Endothelial cell of umbilical vein (primary cell): ENCODE data around the gene HGFAC. TPM values are rescaled to one million over a fixed set of nuclear protein-coding genes. Genes with fewer than 3 reads are reported as not detected.

Source experiments
- BruUV-seq: library from RNA; stranded (reverse); fragments of 400-500 nt; replicated peaks from 2 replicates; lab custom pipeline; 2021; lab: Mats Ljungman, UMichigan
- CTCF ChIA-PET: fragments of 300-600, 350-600 bp; sonication (Branson Sonifier 250); formaldehyde crosslinking; loops from one replicate; lab custom pipeline; 2021; ENCODE audit warnings: antibody characterized with exemption, inconsistent platforms; lab: Charles Lee
- POLR2A ChIA-PET: fragments of 300-600, 350-600 bp; sonication (Branson Sonifier 250); formaldehyde crosslinking; loops from one replicate; lab custom pipeline; 2021; ENCODE audit warnings: antibody characterized with exemption, inconsistent platforms; lab: Charles Lee
- DNase-seq: peaks from one replicate; pipeline ENCODE4 v3.0.0-alpha.2; 2011; ENCODE audit warnings: low read depth, low spot score
- FAIRE-seq: peaks from 2 replicates; lab custom pipeline; 2011; peaks lifted over from hg19 to GRCh38; lab: Jason Lieb, UNC
- H2AFZ ChIP-seq: 2 replicates; pipeline ENCODE4 v1.6.0; 2012; ENCODE audit warnings: low read depth, low read length, control low read depth, inconsistent platforms
- H3K27ac ChIP-seq: 2 replicates; pipeline ENCODE4 v1.5.1; 2011; ENCODE audit warnings: low read depth, mild to moderate bottlenecking, control low read depth, low read length, moderate library complexity; ENCODE audit not compliant: insufficient read depth
- H3K27me3 ChIP-seq, 2 experiments: 2 replicates each; pipeline versions ENCODE4 v1.6.0 to v1.6.1; 2011; ENCODE audit warnings: low read length in 2 of 2, mixed read lengths in 1 of 2; ENCODE audit not compliant: control insufficient read depth in 2 of 2, insufficient read depth in 2 of 2
- H3K36me3 ChIP-seq, 2 experiments: 2 replicates in 1 of 2; 3 replicates in 1 of 2; pipeline ENCODE4 v1.5.1; 2011; ENCODE audit warnings: low read length in 2 of 2, mild to moderate bottlenecking in 1 of 2, moderate library complexity in 1 of 2; ENCODE audit not compliant: control insufficient read depth in 2 of 2, insufficient read depth in 2 of 2; ENCODE audit errors: extremely low read depth in 1 of 2
- H3K4me1 ChIP-seq: 3 replicates; pipeline ENCODE4 v1.5.1; 2011; ENCODE audit warnings: mild to moderate bottlenecking, low read length; ENCODE audit not compliant: control insufficient read depth, insufficient read depth; ENCODE audit errors: extremely low read depth
- H3K4me2 ChIP-seq: 2 replicates; pipeline ENCODE4 v1.6.1; 2011; ENCODE audit warnings: low read length, control low read depth, mixed read lengths; ENCODE audit not compliant: insufficient read depth
- H3K4me3 ChIP-seq, 3 experiments: fragments of 200-600 bp in 1 of 3; sonication (generic), shearing (Covaris generic) in 1 of 3; replicated peaks in 1 of 3; 2 replicates each; pipeline ENCODE4 v1.5.1; 2011 to 2016; ENCODE audit warnings: control low read depth in 3 of 3, low read length in 3 of 3, mild to moderate bottlenecking in 2 of 3, inconsistent platforms in 1 of 3, low read depth in 1 of 3, moderate library complexity in 1 of 3; ENCODE audit not compliant: insufficient read depth in 1 of 3
- H3K79me2 ChIP-seq: 2 replicates; pipeline ENCODE4 v1.6.0; 2012; ENCODE audit warnings: low read length, inconsistent platforms; ENCODE audit not compliant: control insufficient read depth, insufficient read depth
- H3K9ac ChIP-seq: replicated peaks from 2 replicates; pipeline ENCODE3; 2011; ENCODE audit warnings: low read length, control low read depth; ENCODE audit not compliant: insufficient read depth; ENCODE audit errors: extremely low read depth
- H3K9me1 ChIP-seq: replicated peaks from 3 replicates; pipeline ENCODE4 v1.6.0; 2011; ENCODE audit warnings: mild to moderate bottlenecking, low read length; ENCODE audit not compliant: control insufficient read depth, insufficient read depth; ENCODE audit errors: extremely low read depth
- H3K9me3 ChIP-seq: replicated peaks from 2 replicates; pipeline ENCODE4 v1.5.1; 2012; ENCODE audit warnings: low read length, inconsistent platforms; ENCODE audit not compliant: control insufficient read depth, insufficient read depth
- H4K20me1 ChIP-seq: replicated peaks from 2 replicates; pipeline ENCODE3; 2011; ENCODE audit warnings: mild to moderate bottlenecking, low read length; ENCODE audit not compliant: control insufficient read depth, insufficient read depth; ENCODE audit errors: extremely low read depth
- EZH2 ChIP-seq: IDR thresholded peaks from 2 replicates; pipeline ENCODE4 v1.6.1; 2012; ENCODE audit warnings: borderline replicate concordance, low read depth, mild to moderate bottlenecking, moderate library complexity, low read length, inconsistent platforms; ENCODE audit not compliant: severe bottlenecking
- FOS ChIP-seq: IDR thresholded peaks from 2 replicates; pipeline ENCODE4 v1.6.1; 2011; ENCODE audit warnings: mild to moderate bottlenecking, low read length, moderate library complexity, borderline replicate concordance; ENCODE audit not compliant: insufficient read depth
- GATA2 ChIP-seq: IDR thresholded peaks from 2 replicates; pipeline ENCODE4 v1.7.0; 2011; ENCODE audit warnings: low read depth, mild to moderate bottlenecking, moderate library complexity, mixed read lengths, low read length; ENCODE audit not compliant: insufficient read length, insufficient read depth
- JUN ChIP-seq: IDR thresholded peaks from 2 replicates; pipeline ENCODE4 v1.6.1; 2011; ENCODE audit warnings: borderline replicate concordance, low read depth; ENCODE audit not compliant: insufficient read length, insufficient read depth
- MAX ChIP-seq: IDR thresholded peaks from 2 replicates; pipeline ENCODE4 v1.6.1; 2011; ENCODE audit not compliant: insufficient read depth, insufficient read length
- MYC ChIP-seq: IDR thresholded peaks from one replicate; pipeline ENCODE4 v1.6.1; 2011; ENCODE audit warnings: mild to moderate bottlenecking, low read depth, low read length
- POLR2A ChIP-seq: IDR thresholded peaks from 2 replicates; pipeline ENCODE4 v1.6.1; 2012; ENCODE audit warnings: low read depth, mild to moderate bottlenecking, control low read depth, low read length
- POLR2AphosphoS5 ChIP-seq: IDR thresholded peaks from 2 replicates; pipeline ENCODE4 v1.6.1; 2012; ENCODE audit warnings: low read depth, mild to moderate bottlenecking, control low read depth, low read length, moderate library complexity; ENCODE audit not compliant: insufficient read depth
- dilution Hi-C: fragments of 300-500 bp; cut with MboI; formaldehyde crosslinking; loops from one replicate; pipeline ENCODE4 v1.15.0; 2019; ENCODE audit warnings: low sequenced_read_pairs; ENCODE audit not compliant: extremely low pct_ligation_motif_present
- intact Hi-C: fragments of 100-400 bp; cut with micrococcal nuclease; formaldehyde crosslinking; loops from one replicate; pipeline ENCODE4 v1.10.0; 2022
- polyA plus RNA-seq, 4 experiments: library from polyadenylated mRNA; depleted of rRNA in 3 of 4; stranded (reverse) in 3 of 4; unstranded in 1 of 4; fragments of >200 nt; gene quantifications; 2 replicates each; pipeline versions ENCODE4 v1.2.1 to v1.2.3, GENCODE V29; 2011 to 2012; ENCODE audit warnings: missing spikeins in 1 of 4
- total RNA-seq: library from RNA; stranded (reverse); gene quantifications from 2 replicates; pipeline ENCODE4 v1.2.3, GENCODE V29; 2021
- TF ChIP-seq, protein P1 (sequence below), 2 donors: IDR thresholded peaks; 1 replicate in 1 of 2; 2 replicates in 1 of 2; pipeline ENCODE4 v1.5.1; 2011; ENCODE audit warnings: low read length in 2 of 2, mild to moderate bottlenecking in 2 of 2, moderate library complexity in 2 of 2, control low read depth in 1 of 2, inconsistent platforms in 1 of 2, low read depth in 1 of 2; ENCODE audit not compliant: insufficient read depth in 1 of 2; ENCODE audit errors: extremely low read depth in 1 of 2

Gene HGFAC
- total and polyA plus RNA-seq, 2 donors (not counting 3 experiments of a cell fraction or from before 2014, with no cell fraction given) = 0.36 to 0.49 TPM

GRCh38 chr4:3482707-3483106 lies 40.9 kb downstream of the HGFAC start:
- no peaks in the 10 kb centered on the region for H3K4me1 ChIP-seq
- no peak overlapping the region for H2AFZ ChIP-seq
- CTCF ChIA-PET = no interaction called here
- POLR2A ChIA-PET = no interaction called here
- H3K9ac ChIP-seq = no peak overlapping the region
- H3K9me1 ChIP-seq = no peaks in the 10 kb centered on the region
- intact Hi-C loops (loop anchor here (10.0 kb wide), 1 partner anchor 462 kb away; no protein-coding TSS in a partner anchor), dilution Hi-C loops (no loop called here)
- no peak for FAIRE-seq
- H3K27ac ChIP-seq = no peak overlapping the region
- BruUV-seq = no TSS peak
- TF ChIP-seq MYC (no peak), MAX (no peak), EZH2 (no peak), POLR2A (no peak), GATA2 (no peak), POLR2AphosphoS5 (no peak), JUN (no peak), FOS (no peak)
- TF ChIP-seq, protein P1, sequence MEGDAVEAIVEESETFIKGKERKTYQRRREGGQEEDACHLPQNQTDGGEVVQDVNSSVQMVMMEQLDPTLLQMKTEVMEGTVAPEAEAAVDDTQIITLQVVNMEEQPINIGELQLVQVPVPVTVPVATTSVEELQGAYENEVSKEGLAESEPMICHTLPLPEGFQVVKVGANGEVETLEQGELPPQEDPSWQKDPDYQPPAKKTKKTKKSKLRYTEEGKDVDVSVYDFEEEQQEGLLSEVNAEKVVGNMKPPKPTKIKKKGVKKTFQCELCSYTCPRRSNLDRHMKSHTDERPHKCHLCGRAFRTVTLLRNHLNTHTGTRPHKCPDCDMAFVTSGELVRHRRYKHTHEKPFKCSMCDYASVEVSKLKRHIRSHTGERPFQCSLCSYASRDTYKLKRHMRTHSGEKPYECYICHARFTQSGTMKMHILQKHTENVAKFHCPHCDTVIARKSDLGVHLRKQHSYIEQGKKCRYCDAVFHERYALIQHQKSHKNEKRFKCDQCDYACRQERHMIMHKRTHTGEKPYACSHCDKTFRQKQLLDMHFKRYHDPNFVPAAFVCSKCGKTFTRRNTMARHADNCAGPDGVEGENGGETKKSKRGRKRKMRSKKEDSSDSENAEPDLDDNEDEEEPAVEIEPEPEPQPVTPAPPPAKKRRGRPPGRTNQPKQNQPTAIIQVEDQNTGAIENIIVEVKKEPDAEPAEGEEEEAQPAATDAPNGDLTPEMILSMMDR (IDR thresholded peaks at IDR 0.05; ENCODE audit: extremely low read depth in 1 of 2, insufficient read depth in 1 of 2, low read depth in 1 of 2, low read length in 2 of 2) = no peak
- H3K4me3 ChIP-seq = no peak overlapping the region
- no peaks in the 10 kb centered on the region for H4K20me1 ChIP-seq
- peaks cover 2 to 14% of the 10 kb centered on the region in 2 experiments for H3K27me3 ChIP-seq
- no peak overlapping the region for H3K4me2 ChIP-seq
- H3K9me3 ChIP-seq = no peaks in the 10 kb centered on the region
- no peak for DNase-seq
- no peaks in the 10 kb centered on the region for H3K36me3 ChIP-seq
- no peaks in the 10 kb centered on the region for H3K79me2 ChIP-seq
